OCI-LY7 (cell line): ENCODE measurements around the gene KRT80. TPM values are rescaled to one million over a fixed set of nuclear protein-coding genes. Genes with fewer than 3 reads are reported as not detected.

Experiments used
- BruUV-seq: library from RNA; stranded (reverse); fragments of 400-500 nt; replicated peaks from 2 replicates; lab custom pipeline; 2021; lab: Mats Ljungman, UMichigan
- CTCF ChIA-PET: fragments of 300-600 bp; sonication (Branson Sonifier 250); formaldehyde crosslinking; loops from one replicate; lab custom pipeline; 2022; ENCODE audit warnings: antibody characterized with exemption; ENCODE audit not compliant: unreplicated experiment; lab: Charles Lee
- POLR2A ChIA-PET: fragments of 300-600 bp; sonication (Branson Sonifier 250); formaldehyde crosslinking; loops from one replicate; lab custom pipeline; 2022; ENCODE audit warnings: antibody characterized with exemption; lab: Charles Lee
- DNase-seq: peaks from one replicate; pipeline ENCODE4 v3.0.0-alpha.2; 2015; ENCODE audit warnings: low spot score
- H2AFZ ChIP-seq: fragments of 200-600 bp; sonication (generic), shearing (Covaris generic); 2 replicates; pipeline ENCODE4 v1.6.1; 2014; ENCODE audit warnings: mild to moderate bottlenecking, antibody characterized with exemption, low read length, moderate library complexity
- H3K27ac ChIP-seq: fragments of 200-600 bp; sonication (generic); 2 replicates; pipeline ENCODE4 v1.5.1; 2014; ENCODE audit warnings: mixed run types, low read depth, mild to moderate bottlenecking, moderate library complexity, low read length, inconsistent platforms; ENCODE audit not compliant: poor library complexity, severe bottlenecking
- H3K36me3 ChIP-seq: fragments of 200-600 bp; sonication (generic); 2 replicates; pipeline ENCODE4 v1.6.1; 2014; ENCODE audit warnings: mild to moderate bottlenecking, antibody characterized with exemption, low read length, moderate library complexity, mixed read lengths; ENCODE audit not compliant: insufficient read depth
- H3K4me1 ChIP-seq: fragments of 200-600 bp; sonication (generic); 2 replicates; pipeline ENCODE4 v1.5.1; 2014; ENCODE audit warnings: mild to moderate bottlenecking, low read length; ENCODE audit not compliant: insufficient read depth, poor library complexity, severe bottlenecking
- H3K4me2 ChIP-seq: fragments of 200-600 bp; sonication (generic); 2 replicates; pipeline ENCODE4 v1.6.1; 2014; ENCODE audit warnings: mild to moderate bottlenecking, low read length
- H3K4me3 ChIP-seq: fragments of 200-600 bp; sonication (generic); 2 replicates; pipeline ENCODE4 v1.5.1; 2014; ENCODE audit warnings: mild to moderate bottlenecking, low read depth, low read length; ENCODE audit not compliant: poor library complexity, severe bottlenecking
- H3K79me2 ChIP-seq: fragments of 200-600 bp; sonication (generic); 2 replicates; pipeline ENCODE4 v1.6.1; 2016; ENCODE audit warnings: low read depth, mild to moderate bottlenecking, low read length, moderate library complexity, mixed read lengths; ENCODE audit not compliant: insufficient read depth
- H3K9me2 ChIP-seq: fragments of 200-600 bp; sonication (generic); 2 replicates; pipeline ENCODE4 v1.6.1; 2016; ENCODE audit warnings: mild to moderate bottlenecking, low read length, mixed read lengths; ENCODE audit not compliant: insufficient read depth
- H3K9me3 ChIP-seq: fragments of 200-600 bp; sonication (generic); 2 replicates; pipeline ENCODE4 v1.6.1; 2014; ENCODE audit warnings: mild to moderate bottlenecking, mixed run types, low read length, mixed read lengths
- H4K20me1 ChIP-seq: fragments of 200-600 bp; sonication (generic); 2 replicates; pipeline ENCODE4 v1.6.1; 2014; ENCODE audit warnings: mild to moderate bottlenecking, antibody characterized with exemption, low read length, moderate library complexity, mixed read lengths; ENCODE audit not compliant: insufficient read depth
- EZH2phosphoT487 ChIP-seq: fragments of 200-600 bp; sonication (generic); IDR thresholded peaks from 2 replicates; pipeline ENCODE4 v1.6.1; 2018; ENCODE audit warnings: low read depth, borderline replicate concordance, mild to moderate bottlenecking, mixed run types, antibody characterized with exemption, low read length, moderate library complexity, mixed read lengths
- intact Hi-C: fragments of 100-400 bp; cut with micrococcal nuclease; formaldehyde crosslinking; loops from one replicate; pipeline ENCODE4 v1.10.0; 2022; ENCODE audit not compliant: unreplicated experiment
- total RNA-seq, 2 experiments: library from RNA; depleted of rRNA in 1 of 2; stranded (reverse); fragments of >200 nt in 1 of 2; shearing (Covaris generic) in 1 of 2; gene quantifications; 2 replicates each; pipeline ENCODE4 v1.2.3, GENCODE V29; 2014 to 2022
- TF ChIP-seq, protein P1 (sequence below): fragments of 200-600 bp; sonication (generic); conservative IDR thresholded peaks from 2 replicates; pipeline ENCODE4 v1.5.1; 2014; ENCODE audit warnings: mild to moderate bottlenecking, antibody characterized with exemption, low read length, moderate library complexity, mixed read lengths

Gene KRT80
- total RNA-seq, 2 experiments from 2014 or later: not detected

DNA sequence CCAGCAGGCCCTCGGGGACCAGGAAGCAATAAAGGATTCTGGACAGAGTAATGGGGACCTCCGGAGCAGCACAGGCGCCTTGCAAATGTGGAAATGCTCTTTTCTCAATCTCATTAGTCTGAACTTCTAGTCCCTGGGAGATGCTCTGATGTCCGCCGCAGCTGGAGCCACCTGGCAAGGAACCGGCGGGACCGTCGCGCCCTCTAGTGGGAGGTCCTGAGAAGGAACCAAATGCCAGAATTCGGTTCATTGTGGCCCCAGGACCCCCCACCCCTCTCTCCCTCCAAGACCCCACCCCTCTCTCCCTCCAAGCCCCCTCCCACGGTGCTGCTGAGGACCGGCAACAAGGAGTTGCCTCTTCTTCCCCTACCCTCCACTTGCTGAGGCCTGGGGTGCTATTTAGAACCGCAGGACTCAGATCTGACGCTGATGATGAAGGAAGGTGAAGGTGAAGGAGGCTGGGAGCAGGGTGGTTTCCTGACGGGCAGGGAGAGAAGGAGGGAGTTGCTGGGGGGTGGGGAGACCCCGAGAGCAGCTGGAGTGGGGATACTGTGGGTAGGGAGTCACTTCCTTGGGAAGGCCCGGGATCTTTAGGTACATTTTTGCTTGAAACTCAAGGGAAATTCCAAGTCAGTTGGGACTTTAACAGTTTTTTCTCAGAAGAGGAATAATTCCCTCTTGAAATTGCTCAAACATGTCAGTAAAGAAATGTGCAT, 69.8 kb downstream of the KRT80 start:
- ChIA-PET POLR2A (interaction anchor here (0.7 to 0.9 kb wide), 2 partner anchors 17 to 124 kb away, joined by 3 read pairs; no protein-coding TSS in a partner anchor), CTCF (interaction anchor here (1.0 to 2.2 kb wide), 3 partner anchors 90 to 97 kb away, joined by 3 to 27 read pairs (median 8); no protein-coding TSS in a partner anchor)
- H3K79me2 ChIP-seq: peaks cover 9% of the 10 kb centered on the region; the same call in 1 of the 2 replicates
- intact Hi-C loops: no loop called here
- H3K36me3 ChIP-seq: no peaks in the 10 kb centered on the region
- H3K27ac ChIP-seq: peak overlapping the region; percentile 41
- peak; percentile 86 for DNase-seq
- peak overlapping the region; percentile 27 for H3K4me3 ChIP-seq
- no TSS peak for BruUV-seq
- no peaks in the 10 kb centered on the region for H4K20me1 ChIP-seq
- H2AFZ ChIP-seq: peak overlapping the region; percentile 83
- peak overlapping the region; percentile 70 for H3K4me2 ChIP-seq
- H3K9me2 ChIP-seq: no peaks in the 10 kb centered on the region
- peaks cover 70% of the 10 kb centered on the region for H3K4me1 ChIP-seq
- TF ChIP-seq, protein P1, sequence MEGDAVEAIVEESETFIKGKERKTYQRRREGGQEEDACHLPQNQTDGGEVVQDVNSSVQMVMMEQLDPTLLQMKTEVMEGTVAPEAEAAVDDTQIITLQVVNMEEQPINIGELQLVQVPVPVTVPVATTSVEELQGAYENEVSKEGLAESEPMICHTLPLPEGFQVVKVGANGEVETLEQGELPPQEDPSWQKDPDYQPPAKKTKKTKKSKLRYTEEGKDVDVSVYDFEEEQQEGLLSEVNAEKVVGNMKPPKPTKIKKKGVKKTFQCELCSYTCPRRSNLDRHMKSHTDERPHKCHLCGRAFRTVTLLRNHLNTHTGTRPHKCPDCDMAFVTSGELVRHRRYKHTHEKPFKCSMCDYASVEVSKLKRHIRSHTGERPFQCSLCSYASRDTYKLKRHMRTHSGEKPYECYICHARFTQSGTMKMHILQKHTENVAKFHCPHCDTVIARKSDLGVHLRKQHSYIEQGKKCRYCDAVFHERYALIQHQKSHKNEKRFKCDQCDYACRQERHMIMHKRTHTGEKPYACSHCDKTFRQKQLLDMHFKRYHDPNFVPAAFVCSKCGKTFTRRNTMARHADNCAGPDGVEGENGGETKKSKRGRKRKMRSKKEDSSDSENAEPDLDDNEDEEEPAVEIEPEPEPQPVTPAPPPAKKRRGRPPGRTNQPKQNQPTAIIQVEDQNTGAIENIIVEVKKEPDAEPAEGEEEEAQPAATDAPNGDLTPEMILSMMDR: peak; percentile 89
- no peak for TF ChIP-seq EZH2phosphoT487
- H3K9me3 ChIP-seq: no peaks in the 10 kb centered on the region

DNA sequence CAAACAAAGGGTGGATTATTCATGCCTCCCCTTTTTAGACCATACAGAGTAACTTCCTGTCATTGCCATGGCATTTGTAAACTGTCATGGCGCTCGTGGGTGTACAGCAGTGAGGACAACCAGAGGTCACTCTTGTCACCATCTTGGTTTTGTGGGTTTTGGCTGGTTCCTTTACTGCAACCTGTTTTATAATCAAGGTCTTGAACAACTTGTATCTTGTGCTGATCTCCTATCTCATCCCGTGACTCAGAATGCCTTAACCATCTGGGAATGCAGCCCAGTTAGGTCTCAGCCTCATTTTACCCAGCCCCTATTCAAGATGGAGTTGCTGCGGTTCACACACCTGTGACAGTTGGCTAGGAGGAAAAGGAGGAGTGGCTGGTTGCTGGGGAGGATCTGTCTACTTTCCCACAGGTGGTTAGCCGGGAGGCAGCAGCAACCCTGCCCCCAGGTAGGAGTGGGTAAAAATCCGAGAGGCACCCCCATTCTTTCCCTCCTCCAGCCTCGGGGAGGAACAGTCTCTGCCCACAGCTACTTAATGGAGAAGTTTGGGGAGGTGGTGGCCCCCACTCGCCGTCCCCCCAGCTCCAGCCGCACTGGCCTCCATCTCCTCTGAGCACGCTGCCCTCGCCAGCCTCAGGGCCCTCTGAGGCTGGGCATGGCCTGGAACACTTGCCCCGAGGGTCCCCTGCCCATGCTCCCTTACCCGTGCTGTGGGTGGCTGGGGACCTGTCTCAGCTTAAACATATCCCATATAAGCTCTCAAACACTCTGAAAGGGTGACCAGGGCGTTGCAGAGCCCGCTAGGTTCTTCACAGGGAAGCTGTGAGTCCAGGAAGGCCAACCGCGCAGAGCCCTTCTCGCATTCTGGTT, 70.6 kb downstream of the KRT80 start:
- Histone ChIP-seq H3K36me3 (peaks cover under 1% of the 10 kb centered on the region; the same call in 1 of the 2 replicates), H3K4me2 (peak overlapping the region; percentile 70), H3K4me1 (peaks cover 77% of the 10 kb centered on the region), H3K4me3 (no peak overlapping the region), H3K79me2 (peaks cover 16% of the 10 kb centered on the region; the same call in 1 of the 2 replicates), H4K20me1 (no peaks in the 10 kb centered on the region), H2AFZ (peak overlapping the region; percentile 83), H3K9me3 (no peaks in the 10 kb centered on the region), H3K9me2 (no peaks in the 10 kb centered on the region), H3K27ac (peak overlapping the region; percentile 41)
- no peak for DNase-seq
- no peak for TF ChIP-seq EZH2phosphoT487
- TF ChIP-seq, protein P1: no peak
- BruUV-seq: no TSS peak
- intact Hi-C loops: no loop called here
- POLR2A ChIA-PET: interaction anchor here (0.6 to 2.8 kb wide), 4 partner anchors 17 to 140 kb away, joined by 3 to 13 read pairs (median 4); no protein-coding TSS in a partner anchor
- CTCF ChIA-PET: interaction anchor here (1.0 to 1.2 kb wide), 2 partner anchors 89 to 96 kb away, joined by 3 to 8 read pairs; no protein-coding TSS in a partner anchor
